HG02759 (cell line): ENCODE results near the gene UBXN11.
A peak's percentile ranks its signal among the peaks of the same experiment; 100 is the strongest.
"Not testable (repeated sequence)": the region's sequence is repeated elsewhere in the genome, so short reads cannot be mapped to it uniquely, and the experiment has no call there.

Source experiments
- ATAC-seq: cut with Tn5 transposase; IDR thresholded peaks from one replicate; pipeline ENCODE4 v1.9.1; 2021; ENCODE audit warnings: mild to moderate bottlenecking, moderate library complexity; ENCODE audit not compliant: unreplicated experiment

Gene UBXN11

GRCh38 chr1:26307363-26307781 is 936 bp upstream of the UBXN11 start:
- no peak for ATAC-seq

DNA sequence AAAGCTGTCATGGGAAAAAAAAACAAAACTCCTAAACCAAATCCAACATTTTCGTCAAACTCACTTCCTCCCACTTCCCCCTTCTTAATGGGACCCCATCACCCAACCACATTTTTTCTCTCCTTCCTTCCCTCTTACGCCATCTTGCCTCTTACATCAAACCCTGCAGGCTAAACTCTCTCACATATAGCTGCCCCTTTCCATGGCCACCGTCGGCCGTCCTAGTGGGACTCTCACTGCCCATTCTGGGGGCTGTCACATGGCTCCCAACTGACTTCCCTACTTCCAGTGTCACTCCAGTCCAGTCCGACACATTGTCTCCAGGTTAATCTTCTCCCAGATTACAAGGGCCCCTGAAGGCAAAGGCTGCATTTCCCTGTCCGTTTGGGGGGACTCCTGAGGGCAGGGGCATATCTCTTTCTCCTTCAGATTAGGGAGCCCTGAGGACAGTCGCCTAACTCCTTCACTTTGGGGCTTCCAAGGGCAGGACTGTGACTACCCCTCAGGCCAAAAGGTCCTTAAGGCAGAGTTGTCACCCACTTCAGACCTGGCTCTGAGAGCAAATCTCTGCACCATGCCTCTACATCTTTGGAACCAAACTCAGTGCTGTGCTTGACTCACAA is 658 bp downstream of the UBXN11 start:
- peak; percentile 8 for ATAC-seq

DNA sequence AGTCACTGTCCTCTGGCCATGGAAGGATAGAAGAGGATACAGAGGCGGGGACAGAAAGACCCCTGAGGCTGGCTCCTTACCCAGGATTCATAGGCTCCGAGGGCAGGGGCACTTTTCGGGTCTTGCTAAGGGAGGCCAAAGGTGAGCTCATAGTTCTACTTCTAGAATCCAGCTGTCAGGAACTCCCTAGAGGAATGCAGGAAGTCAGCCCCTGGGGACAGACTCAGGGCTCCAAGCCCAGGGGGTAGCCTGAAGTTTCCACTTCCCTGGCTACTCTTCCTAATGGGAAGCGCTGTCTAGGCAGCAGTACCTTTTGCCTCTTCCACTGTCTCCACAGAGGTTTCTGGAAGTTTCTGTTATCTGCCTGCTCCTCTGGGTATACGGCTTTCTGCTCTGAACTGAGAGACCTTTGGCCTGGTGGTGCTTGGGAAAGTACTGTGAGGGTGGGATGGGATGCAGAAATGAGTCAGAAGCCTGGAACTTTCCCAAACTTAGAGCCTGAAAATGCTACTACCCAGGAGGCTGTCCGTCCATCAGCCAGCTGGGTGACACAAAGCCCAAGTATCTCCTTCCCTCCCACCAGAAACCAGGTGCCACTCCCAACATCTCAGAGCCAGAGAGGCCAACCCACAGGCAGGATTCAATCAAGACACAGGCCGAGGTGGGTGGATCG is 3.6 kb downstream of the UBXN11 start:
- no peak for ATAC-seq

GRCh38 chr1:26300578-26301275 is 5.7 kb downstream of the UBXN11 start:
- no peak for ATAC-seq

DNA sequence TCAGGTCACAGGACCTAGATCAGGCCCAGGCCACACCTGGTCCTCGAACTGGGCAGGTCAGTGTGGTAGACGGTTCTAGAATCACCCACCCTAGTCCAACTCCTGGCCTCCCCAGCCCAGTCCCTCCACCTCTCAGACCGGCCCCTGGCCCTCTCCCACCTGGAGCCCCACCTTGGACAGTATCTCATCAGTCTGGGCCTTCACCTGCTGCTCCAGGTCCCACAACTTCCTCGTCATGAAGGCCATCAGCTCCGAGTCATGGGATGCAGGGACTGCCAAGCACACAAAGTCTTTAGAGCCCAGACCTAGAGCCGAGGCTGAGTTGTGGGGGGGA is 8.7 kb downstream of the UBXN11 start:
- ATAC-seq, result no peak

GRCh38 chr1:26297057-26297790 is 9.2 kb downstream of the UBXN11 start:
- no peak for ATAC-seq

DNA sequence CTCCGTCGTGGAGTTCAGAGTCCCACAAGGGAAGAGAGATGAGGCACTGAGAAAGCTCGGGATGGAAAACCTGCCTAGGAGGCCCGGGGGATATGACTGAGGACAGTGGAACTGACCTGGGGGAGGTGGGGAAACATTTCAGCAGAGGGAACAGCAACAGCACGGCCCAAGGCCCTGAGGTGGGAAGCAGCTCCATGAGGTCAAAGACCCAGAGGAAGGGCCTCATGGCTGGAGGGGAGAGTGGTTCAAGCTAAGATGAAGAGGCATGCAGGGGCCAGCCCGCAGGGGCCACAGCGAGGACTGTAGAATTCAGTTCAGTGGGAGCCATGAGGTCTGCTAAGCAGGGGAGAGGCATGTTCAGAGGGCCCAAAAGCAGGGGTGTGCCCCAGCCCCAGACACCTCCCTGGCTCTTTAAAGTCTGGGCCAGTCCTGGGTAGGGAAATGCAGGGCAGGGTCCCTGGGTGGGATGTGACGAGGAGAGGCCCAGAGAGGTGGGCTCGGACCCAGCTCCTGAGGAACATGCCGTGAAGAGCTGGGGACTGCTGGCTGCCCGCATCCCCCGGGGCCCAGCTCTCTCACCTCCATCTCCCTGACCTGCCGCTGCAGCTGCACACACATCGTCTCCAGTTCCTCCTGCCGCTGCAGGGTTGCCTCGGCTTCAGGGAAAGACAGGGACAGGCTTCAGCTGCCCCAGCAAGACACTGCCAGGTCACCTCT is 9.9 kb downstream of the UBXN11 start:
- no peak for ATAC-seq

DNA sequence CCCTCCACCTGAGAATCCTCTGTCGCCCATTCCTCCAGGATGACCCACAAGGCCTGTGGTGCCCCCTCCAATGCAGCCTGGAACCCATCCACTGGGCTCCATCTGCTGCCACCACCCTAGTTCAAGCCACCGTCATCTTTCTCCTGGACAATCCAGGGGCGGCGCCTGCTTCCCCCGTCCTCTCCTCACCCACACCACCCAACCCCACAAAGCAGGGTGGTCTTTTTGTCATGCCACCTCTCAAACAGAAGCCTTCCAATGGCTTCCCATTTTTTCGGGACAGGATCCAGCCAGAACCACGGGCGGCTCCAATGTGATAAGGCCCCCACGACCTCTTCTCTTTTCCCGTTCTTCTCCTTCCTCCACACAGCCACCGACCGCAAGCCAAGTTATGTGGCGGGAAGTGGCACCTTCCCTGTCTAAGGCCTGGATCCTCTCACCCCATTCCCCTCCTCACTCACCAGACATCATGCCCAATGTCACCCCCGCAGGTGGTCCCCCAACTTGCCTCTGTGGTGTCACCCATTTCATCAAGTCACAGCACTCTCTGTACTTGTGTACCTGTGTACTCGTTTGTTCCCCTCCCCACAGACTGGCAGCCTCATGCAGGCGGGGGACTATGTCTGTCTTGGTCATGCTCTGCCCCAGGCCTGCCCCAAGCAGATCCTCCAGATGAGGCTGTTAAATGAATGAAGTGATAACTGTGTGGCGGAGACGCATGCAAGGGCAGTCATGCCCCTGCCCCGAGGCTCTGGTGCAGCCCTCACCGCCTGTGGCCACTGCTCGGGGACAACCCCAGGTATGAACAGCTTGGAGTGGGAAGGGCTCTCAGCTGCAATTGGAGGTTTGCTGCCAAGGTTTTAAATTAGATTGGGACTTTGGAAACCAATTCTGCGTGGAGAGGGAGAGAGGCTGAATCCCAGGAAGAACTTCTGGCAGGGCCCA is 11.0 kb downstream of the UBXN11 start:
- ATAC-seq, result no peak

GRCh38 chr1:26293911-26294463 is 12.4 kb downstream of the UBXN11 start:
- ATAC-seq, result no peak

DNA sequence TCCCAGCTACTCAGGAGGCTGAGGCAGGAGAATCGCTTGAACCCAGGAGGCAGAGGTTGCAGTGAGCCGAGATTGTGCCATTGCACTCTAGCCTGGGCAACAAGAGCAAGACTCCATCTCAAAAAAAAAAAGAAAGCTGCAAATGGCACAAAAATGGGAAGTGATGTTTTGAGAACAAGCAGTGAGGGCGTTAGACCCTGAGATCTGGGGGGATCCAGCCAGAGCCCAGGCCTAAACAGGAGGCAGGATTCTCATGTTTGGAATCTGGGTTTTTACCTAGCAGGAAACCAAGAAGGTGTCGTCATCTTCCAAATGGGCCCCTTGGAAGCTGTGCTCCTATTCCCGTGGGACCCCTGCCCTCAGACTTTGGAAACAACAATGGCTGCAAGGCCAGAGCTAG is 13.7 kb downstream of the UBXN11 start:
- ATAC-seq, result not testable (repeated sequence)

DNA sequence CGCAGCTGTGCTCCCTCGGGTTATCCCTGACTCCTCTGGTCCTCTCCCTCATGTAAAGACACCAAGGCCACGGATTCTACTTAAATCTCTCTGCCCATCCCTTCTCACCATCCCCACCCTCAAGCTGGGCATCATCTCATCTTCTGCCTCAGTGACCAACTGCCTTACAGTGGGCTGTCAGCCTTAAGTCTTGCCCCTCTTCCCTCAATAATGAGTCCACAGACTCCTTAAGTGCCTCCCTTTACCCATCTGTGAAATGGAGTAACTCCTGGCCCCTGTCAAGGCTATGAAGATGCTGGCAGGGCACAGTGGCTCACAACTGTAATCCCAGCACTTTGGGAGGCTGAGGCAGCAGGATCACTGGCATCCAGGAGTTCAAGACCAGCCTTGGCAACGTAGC is 14.5 kb downstream of the UBXN11 start:
- ATAC-seq, result no peak

DNA sequence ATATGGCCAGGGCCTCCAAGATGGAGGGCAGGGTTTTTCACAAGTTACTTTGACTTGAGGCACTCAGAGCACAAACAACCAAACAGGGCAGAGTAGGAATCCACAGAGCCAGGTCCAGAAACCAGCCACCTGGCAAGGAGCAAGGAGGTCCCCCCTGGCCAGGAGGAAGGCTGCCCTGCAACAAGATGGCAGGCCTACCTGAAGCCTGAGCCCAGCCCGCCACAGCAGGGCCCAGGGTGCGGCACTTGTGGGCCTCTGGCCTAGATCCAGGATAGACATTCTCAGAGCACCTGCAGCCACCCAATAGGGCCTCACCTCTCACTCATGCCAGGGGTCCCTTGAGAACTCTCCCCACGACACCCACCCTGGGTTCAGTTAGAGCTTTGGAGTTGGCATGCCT is 15.0 kb downstream of the UBXN11 start:
- no peak for ATAC-seq

DNA sequence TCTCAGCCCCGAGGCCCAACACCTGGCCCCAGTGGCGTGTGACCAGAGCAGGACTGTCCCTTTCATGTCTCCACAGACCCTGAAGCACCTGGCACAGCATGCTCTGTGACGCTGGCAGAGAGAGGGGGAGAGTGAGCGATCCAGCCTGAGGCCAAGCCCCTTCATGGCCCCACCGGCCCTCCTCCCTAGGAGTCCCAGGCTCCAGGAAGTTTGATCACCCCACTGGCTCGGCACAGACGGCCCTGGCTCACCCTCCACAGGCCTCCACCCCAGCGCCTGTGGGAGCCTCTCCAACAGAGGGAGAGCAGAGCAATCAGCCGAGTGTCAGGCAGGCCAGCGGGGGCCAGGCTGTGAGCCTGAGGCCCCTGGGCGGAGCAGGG is 15.6 kb downstream of the UBXN11 start:
- no peak for ATAC-seq

GRCh38 chr1:26290122-26290881 is 16.1 kb downstream of the UBXN11 start:
- ATAC-seq, result no peak

GRCh38 chr1:26289158-26290059 is 17.0 kb downstream of the UBXN11 start:
- no peak for ATAC-seq

GRCh38 chr1:26288311-26288941 is 18.0 kb downstream of the UBXN11 start:
- ATAC-seq, result no peak

DNA sequence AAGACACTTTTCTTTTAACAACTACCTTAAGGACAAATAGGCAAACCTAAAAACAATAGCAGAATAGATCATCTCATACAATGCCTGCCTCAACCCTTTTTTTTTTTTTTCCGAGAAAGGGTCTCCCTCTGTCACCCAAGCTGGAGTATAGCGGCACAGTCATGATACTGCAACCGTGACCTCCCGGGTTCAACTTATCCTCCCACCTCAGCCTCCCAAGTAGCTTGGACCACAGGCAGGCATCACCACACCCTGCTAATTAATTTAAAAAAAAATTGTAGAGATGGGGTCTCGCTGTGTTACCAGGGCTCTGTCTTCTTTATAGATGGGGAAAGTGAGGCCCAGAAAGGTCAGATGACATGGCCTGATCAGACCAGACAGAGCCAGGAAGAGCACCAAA is 18.6 kb downstream of the UBXN11 start:
- ATAC-seq, result no peak
